ENCODE measurements around the gene TRMU. TPM values are rescaled to one million over a fixed set of nuclear protein-coding genes. Genes with fewer than 3 reads are reported as not detected.

Gene TRMU
- total RNA-seq, 2 experiments from 2014 or later = 84.0 to 84.6 TPM

- H3K9me3 Mint-ChIP-seq (ENCODE audit: insufficient read depth) = no peaks in the 10 kb centered on the region
- DNase-seq (no peak), ATAC-seq (no peak)
- peak overlapping the region; percentile 76 for H3K27ac Mint-ChIP-seq
- peaks cover 70% of the 10 kb centered on the region for H3K4me1 Mint-ChIP-seq (ENCODE audit: low read depth)
- CTCF ChIA-PET = no interaction called here
- POLR2A ChIA-PET = no interaction called here
- H3K4me3 Mint-ChIP-seq = no peak overlapping the region
- peaks cover 57% of the 10 kb centered on the region for H3K36me3 Mint-ChIP-seq (ENCODE audit: low read depth)
- H3K27me3 Mint-ChIP-seq (ENCODE audit: low read depth) = no peaks in the 10 kb centered on the region
These were observed 42.8 kb upstream of the TRMU start for GRCh38 chr22:46292732-46293131.

GRCh38 chr22:46293577-46294260 is 41.8 kb upstream of the TRMU start:
- ChIA-PET CTCF (no interaction called here), POLR2A (no interaction called here)
- H3K27ac Mint-ChIP-seq = peak overlapping the region; percentile 76
- no peaks in the 10 kb centered on the region for H3K27me3 Mint-ChIP-seq (ENCODE audit: low read depth)
- ATAC-seq = no peak
- H3K36me3 Mint-ChIP-seq (ENCODE audit: low read depth) = peaks cover 60% of the 10 kb centered on the region
- no peaks in the 10 kb centered on the region for H3K9me3 Mint-ChIP-seq (ENCODE audit: insufficient read depth)
- peak; percentile 45 for DNase-seq
- no peak overlapping the region for H3K4me3 Mint-ChIP-seq
- peaks cover 68% of the 10 kb centered on the region for H3K4me1 Mint-ChIP-seq (ENCODE audit: low read depth)

- POLR2A ChIA-PET = interaction anchor here (1.6 to 2.6 kb wide), 2 partner anchors 24 to 44 kb away, joined by 5 to 10 read pairs; partner anchors contain the start of gene CDPF1
- CTCF ChIA-PET = interaction anchor here (2.4 kb wide), 1 partner anchor 173 kb away, joined by 21 read pairs; no protein-coding TSS in a partner anchor
- Mint-ChIP-seq H3K27me3 (ENCODE audit: low read depth) (no peaks in the 10 kb centered on the region), H3K4me3 (peak overlapping the region; percentile 89), H3K36me3 (ENCODE audit: low read depth) (peaks cover 70% of the 10 kb centered on the region), H3K27ac (peak overlapping the region; percentile 97), H3K4me1 (ENCODE audit: low read depth) (peaks cover 69% of the 10 kb centered on the region), H3K9me3 (ENCODE audit: insufficient read depth) (no peaks in the 10 kb centered on the region)
- DNase-seq (no peak), ATAC-seq (no peak)
These were observed 40.7 kb upstream of the TRMU start for GRCh38 chr22:46294784-46295183.

- Mint-ChIP-seq H3K36me3 (ENCODE audit: low read depth) (peaks cover 68% of the 10 kb centered on the region), H3K4me1 (ENCODE audit: low read depth) (peaks cover 64% of the 10 kb centered on the region), H3K9me3 (ENCODE audit: insufficient read depth) (no peaks in the 10 kb centered on the region), H3K27me3 (ENCODE audit: low read depth) (no peaks in the 10 kb centered on the region), H3K4me3 (peak overlapping the region; percentile 89), H3K27ac (peak overlapping the region; percentile 97)
- ATAC-seq (no peak), DNase-seq (no peak)
- CTCF ChIA-PET = interaction anchor here (0.8 to 2.4 kb wide), 9 partner anchors 8 to 290 kb away, joined by 3 to 21 read pairs (median 4); partner anchors contain the start of gene CDPF1
- POLR2A ChIA-PET = interaction anchor here (0.6 to 2.6 kb wide), 8 partner anchors 9 to 297 kb away, joined by 3 to 10 read pairs (median 4); partner anchors contain the start of genes CDPF1 and TTC38
These were observed 40.1 kb upstream of the TRMU start for GRCh38 chr22:46295277-46295971.

- Mint-ChIP-seq H3K4me1 (ENCODE audit: low read depth) (peaks cover 67% of the 10 kb centered on the region), H3K4me3 (peak within 1 kb of the TSS; percentile 89), H3K27me3 (ENCODE audit: low read depth) (no peaks in the 10 kb centered on the region), H3K9me3 (ENCODE audit: insufficient read depth) (no peaks in the 10 kb centered on the region), H3K36me3 (ENCODE audit: low read depth) (peaks cover 68% of the 10 kb centered on the region), H3K27ac (peak within 1 kb of the TSS; percentile 97)
- ChIA-PET CTCF (interaction anchor here (0.9 to 2.4 kb wide), 10 partner anchors 9 to 291 kb away, joined by 3 to 21 read pairs (median 4); partner anchors contain the start of gene CDPF1), POLR2A (interaction anchor here (0.6 to 2.6 kb wide), 10 partner anchors 8 to 298 kb away, joined by 3 to 10 read pairs (median 4); partner anchors contain the start of genes CDPF1 and TTC38)
- DNase-seq (peak; percentile 99), ATAC-seq (peak; percentile 99)
These were observed 39.0 kb upstream of the TRMU start, which contains the start of gene GTSE1 for GRCh38 chr22:46296257-46297150. GTSE1 (plus strand) TSS chr22:46296870; CDS start chr22:46297401, 531 bp downstream.

- H3K4me3 Mint-ChIP-seq = peak overlapping the region; percentile 89
- DNase-seq (peak; percentile 41), ATAC-seq (peak; percentile 15)
- POLR2A ChIA-PET = interaction anchor here (0.6 to 2.6 kb wide), 5 partner anchors 9 to 284 kb away, joined by 3 to 10 read pairs (median 4); partner anchors contain the start of gene CDPF1
- H3K36me3 Mint-ChIP-seq (ENCODE audit: low read depth) = peaks cover 67% of the 10 kb centered on the region
- H3K4me1 Mint-ChIP-seq (ENCODE audit: low read depth) = peaks cover 65% of the 10 kb centered on the region
- no peaks in the 10 kb centered on the region for H3K27me3 Mint-ChIP-seq (ENCODE audit: low read depth)
- peak overlapping the region; percentile 77 for H3K27ac Mint-ChIP-seq
- H3K9me3 Mint-ChIP-seq (ENCODE audit: insufficient read depth) = no peaks in the 10 kb centered on the region
- CTCF ChIA-PET = interaction anchor here (0.9 kb wide), 1 partner anchor 10 kb away, joined by 3 read pairs; no protein-coding TSS in a partner anchor
These were observed 38.2 kb upstream of the TRMU start for GRCh38 chr22:46297151-46297812.

GRCh38 chr22:46299101-46299500 is 36.4 kb upstream of the TRMU start:
- Mint-ChIP-seq H3K27ac (no peak overlapping the region), H3K4me3 (peak overlapping the region; percentile 89), H3K9me3 (ENCODE audit: insufficient read depth) (no peaks in the 10 kb centered on the region), H3K27me3 (ENCODE audit: low read depth) (no peaks in the 10 kb centered on the region), H3K36me3 (ENCODE audit: low read depth) (peaks cover 65% of the 10 kb centered on the region), H3K4me1 (ENCODE audit: low read depth) (peaks cover 61% of the 10 kb centered on the region)
- no peak for DNase-seq
- ChIA-PET POLR2A (no interaction called here), CTCF (interaction anchor here (1.3 to 1.5 kb wide), 2 partner anchors 49 to 177 kb away, joined by 3 to 5 read pairs; partner anchors contain the start of gene CDPF1)
- ATAC-seq = no peak

GRCh38 chr22:46300491-46300890 is 35.0 kb upstream of the TRMU start:
- no peak for DNase-seq
- H3K4me1 Mint-ChIP-seq (ENCODE audit: low read depth) = peaks cover 55% of the 10 kb centered on the region
- peak overlapping the region; percentile 25 for H3K27ac Mint-ChIP-seq
- H3K27me3 Mint-ChIP-seq (ENCODE audit: low read depth) = no peaks in the 10 kb centered on the region
- H3K36me3 Mint-ChIP-seq (ENCODE audit: low read depth) = peaks cover 63% of the 10 kb centered on the region
- CTCF ChIA-PET = interaction anchor here (1.3 to 1.5 kb wide), 2 partner anchors 50 to 178 kb away, joined by 3 to 5 read pairs; partner anchors contain the start of gene CDPF1
- no peaks in the 10 kb centered on the region for H3K9me3 Mint-ChIP-seq (ENCODE audit: insufficient read depth)
- no peak overlapping the region for H3K4me3 Mint-ChIP-seq
- ATAC-seq = no peak
- POLR2A ChIA-PET = interaction anchor here (0.9 kb wide), 1 partner anchor 300 kb away, joined by 3 read pairs; no protein-coding TSS in a partner anchor

- ATAC-seq = no peak
- Mint-ChIP-seq H3K4me3 (no peak overlapping the region), H3K27ac (peak overlapping the region; percentile 7)
These were observed 32.1 kb upstream of the TRMU start for GRCh38 chr22:46303347-46303965.

GRCh38 chr22:46308283-46308988 is 27.1 kb upstream of the TRMU start:
- Mint-ChIP-seq H3K27ac (no peak overlapping the region), H3K27me3 (ENCODE audit: low read depth) (no peaks in the 10 kb centered on the region), H3K4me3 (no peak overlapping the region), H3K4me1 (ENCODE audit: low read depth) (peaks cover 20% of the 10 kb centered on the region), H3K36me3 (ENCODE audit: low read depth) (peaks cover 55% of the 10 kb centered on the region), H3K9me3 (ENCODE audit: insufficient read depth) (no peaks in the 10 kb centered on the region)
- ChIA-PET CTCF (no interaction called here), POLR2A (no interaction called here)
- ATAC-seq = no peak
- no peak for DNase-seq

More at GRCh38 chr22:46303347-46303965, 32.1 kb upstream of the TRMU start:
- peaks cover 44% of the 10 kb centered on the region for H3K4me1 Mint-ChIP-seq (ENCODE audit: low read depth)
- POLR2A ChIA-PET = no interaction called here
- peaks cover 66% of the 10 kb centered on the region for H3K36me3 Mint-ChIP-seq (ENCODE audit: low read depth)
- no peaks in the 10 kb centered on the region for H3K27me3 Mint-ChIP-seq (ENCODE audit: low read depth)
- H3K9me3 Mint-ChIP-seq (ENCODE audit: insufficient read depth) = no peaks in the 10 kb centered on the region
- CTCF ChIA-PET = interaction anchor here (1.4 kb wide), 1 partner anchor 186 kb away, joined by 5 read pairs; no protein-coding TSS in a partner anchor
- no peak for DNase-seq

Measured in activated CD8-positive, alpha-beta T cell treated with anti-CD3 and anti-CD28 coated beads, Interleukin-2, amount 10 ng/mL, durations not matched to agents 7 days and 5 days (primary cell).